Measurements from ENCODE around the gene ACOX1.

Gene ACOX1

DNA sequence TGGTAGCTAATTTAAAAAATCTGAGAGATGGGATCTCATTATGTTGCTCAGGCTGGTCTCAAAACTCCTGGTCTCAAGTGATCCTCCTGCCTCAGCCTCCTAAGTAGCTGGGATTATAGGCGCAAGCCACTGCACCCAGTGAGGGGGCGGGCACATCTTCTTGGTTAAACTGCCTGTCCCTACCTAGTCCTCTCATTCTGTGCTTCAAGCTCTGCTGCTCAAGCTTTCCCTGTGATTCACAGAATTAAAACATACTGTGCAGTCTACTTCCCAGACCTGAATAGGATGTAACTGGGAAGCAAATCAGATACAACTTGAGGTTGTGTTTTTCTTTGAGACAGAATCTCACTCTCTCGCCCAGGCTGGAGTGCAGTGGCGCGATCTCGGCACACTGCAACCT is 76.6 kb downstream of the ACOX1 start:
- no peak for DNase-seq

DNA sequence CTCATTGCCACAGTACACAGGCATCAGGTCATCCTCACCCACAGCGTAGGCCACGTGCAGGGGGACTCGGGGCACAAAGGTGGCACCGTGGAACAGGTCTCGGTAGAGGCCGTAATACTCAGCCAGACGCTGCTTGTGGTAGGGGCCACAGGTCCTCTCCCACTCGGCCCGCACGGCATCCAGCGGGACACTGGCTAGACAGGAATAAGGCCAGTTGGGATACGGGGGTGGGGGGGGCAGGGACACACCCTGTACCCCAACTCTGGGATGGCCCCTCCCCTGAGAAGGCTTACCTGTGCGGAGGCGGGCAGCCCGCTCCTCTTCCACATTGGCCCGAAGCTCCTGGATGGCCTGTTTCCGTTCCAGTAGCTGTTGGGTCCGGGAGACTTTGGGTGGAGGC is 77.2 kb downstream of the ACOX1 start:
- no peak for DNase-seq

DNA sequence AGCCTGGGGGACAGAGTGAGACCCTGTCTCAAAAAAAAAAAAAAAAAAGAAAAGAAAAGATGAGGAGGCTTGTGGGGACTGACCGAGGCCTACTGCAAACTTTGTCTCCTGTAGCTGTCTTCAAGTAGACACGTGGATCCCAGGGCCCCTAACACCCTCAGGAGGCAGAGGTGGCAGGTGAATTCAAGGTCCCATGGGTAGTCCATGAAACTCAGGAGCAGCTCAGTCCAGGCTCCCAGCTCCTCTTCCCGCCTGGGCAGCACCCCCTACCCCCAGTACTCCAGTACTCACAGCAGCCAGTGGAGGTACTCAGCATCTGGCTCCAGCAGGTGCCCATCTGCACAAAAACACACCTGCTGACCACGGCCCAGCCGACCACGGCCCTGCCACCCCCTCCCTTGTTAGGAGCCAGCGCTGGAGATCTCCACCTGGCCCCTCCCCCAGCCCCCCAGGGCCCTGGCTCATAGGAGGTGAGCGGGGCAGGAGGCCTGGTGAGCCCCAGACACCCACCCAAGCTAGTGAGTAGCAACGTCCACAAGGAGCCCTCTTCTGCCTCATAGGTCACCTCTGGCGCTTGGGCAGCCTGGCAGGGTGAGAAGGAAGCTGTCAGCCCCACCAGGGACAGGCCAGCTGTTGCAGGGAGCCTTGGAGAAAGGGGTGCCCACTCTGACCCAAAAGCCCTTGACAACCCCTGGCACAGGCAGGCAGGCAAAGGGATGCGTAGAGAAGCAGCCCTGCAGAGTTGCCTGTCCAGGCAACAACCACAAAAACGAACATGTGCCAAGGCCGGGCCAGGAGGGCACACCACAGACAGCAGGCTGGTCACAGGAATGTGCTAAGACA is 78.1 kb downstream of the ACOX1 start:
- DNase-seq: no peak

DNA sequence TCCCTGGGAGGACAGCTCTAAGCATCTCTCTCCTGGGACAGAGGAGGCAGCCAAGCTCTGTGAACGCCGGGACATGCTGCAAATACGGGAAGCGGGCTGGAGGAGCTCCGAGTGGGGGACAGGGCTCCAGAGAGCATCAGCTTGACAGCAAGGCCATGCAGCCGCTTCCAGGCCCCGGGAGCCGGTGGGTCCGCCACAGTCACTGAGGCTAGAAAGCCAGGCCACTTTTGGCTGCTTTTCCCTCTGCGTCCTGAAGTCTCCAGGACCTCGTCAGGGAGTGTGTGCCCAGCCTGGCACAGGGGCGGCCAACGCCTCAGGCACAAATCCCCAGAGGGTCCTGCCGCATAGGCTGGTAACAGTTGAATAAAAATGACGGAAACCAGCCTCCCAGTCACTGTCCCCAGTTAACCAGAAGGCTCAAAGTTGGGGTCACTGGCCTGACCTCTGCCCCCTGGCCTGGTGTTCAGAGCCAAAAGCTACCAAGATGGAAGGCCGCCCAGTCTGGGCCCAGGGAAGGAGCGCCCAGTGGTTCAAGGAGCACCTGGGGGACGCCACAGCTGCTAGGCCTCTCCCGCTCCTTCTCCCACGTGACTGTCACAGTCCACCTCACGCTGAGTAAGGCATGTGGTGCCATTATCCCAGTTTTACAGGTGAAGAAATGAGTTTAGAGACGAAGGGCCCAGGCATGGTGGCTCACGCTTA is 79.0 kb downstream of the ACOX1 start:
- DNase-seq: no peak

DNA sequence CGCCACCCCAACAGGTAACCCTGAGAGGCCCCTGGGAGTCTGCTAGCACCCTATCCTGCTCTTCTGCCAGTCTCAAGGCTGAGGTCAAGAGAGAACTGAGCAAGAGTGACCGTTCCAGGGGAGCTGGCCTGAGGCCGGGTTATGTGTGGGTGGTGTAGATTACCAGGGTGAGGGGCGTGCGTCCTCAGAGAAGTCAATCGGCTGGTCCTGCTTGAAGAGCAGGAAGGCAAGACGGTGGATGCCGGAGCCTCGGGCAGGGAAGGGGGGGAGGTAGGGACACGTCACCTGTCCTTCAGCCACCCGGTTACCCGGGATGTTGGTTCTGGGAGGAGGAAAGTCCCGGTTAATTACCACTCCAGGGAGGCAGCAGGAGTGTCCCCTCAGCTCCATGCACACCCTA is 79.6 kb downstream of the ACOX1 start:
- no peak for DNase-seq

DNA sequence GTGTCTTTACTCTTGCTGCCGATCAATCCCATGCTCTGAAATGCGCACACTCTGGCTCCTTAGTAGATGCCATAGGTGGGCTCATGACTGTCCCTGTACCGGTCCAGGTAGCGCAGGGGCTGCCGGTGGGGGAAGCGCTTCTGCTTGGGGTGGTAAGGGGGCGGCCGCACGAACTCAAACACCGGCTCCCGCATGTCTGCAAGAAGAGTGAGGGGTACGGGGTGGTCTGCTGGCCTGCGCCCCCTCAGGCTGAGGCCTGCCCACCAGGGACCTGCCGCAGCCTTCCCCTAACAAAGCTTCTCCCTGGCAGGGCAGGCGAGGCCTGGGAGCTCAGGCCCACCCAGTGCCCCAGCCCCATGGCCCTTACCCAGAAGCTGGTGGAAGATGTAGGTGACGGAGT is 80.2 kb downstream of the ACOX1 start:
- no peak for DNase-seq

DNA sequence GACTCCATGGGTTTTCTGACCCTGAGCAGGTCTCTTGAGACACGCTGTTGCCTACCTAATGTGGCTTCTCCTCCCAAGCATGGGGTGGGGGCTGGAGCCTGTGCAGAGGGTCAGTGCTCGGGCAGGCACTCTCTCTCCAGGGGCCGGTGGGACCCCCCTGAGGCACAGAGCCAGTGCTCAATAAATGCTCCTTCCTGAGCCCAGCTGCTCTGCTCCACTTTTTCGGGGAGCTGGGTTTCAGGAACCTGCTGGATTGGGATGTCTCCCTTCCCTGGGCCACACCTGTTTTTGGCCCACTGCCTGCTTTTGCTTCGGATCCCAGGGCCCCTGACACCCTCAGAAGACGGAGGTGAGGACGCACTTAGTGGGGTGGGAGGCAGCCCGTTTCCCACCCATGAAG is 80.9 kb downstream of the ACOX1 start:
- no peak for DNase-seq

DNA sequence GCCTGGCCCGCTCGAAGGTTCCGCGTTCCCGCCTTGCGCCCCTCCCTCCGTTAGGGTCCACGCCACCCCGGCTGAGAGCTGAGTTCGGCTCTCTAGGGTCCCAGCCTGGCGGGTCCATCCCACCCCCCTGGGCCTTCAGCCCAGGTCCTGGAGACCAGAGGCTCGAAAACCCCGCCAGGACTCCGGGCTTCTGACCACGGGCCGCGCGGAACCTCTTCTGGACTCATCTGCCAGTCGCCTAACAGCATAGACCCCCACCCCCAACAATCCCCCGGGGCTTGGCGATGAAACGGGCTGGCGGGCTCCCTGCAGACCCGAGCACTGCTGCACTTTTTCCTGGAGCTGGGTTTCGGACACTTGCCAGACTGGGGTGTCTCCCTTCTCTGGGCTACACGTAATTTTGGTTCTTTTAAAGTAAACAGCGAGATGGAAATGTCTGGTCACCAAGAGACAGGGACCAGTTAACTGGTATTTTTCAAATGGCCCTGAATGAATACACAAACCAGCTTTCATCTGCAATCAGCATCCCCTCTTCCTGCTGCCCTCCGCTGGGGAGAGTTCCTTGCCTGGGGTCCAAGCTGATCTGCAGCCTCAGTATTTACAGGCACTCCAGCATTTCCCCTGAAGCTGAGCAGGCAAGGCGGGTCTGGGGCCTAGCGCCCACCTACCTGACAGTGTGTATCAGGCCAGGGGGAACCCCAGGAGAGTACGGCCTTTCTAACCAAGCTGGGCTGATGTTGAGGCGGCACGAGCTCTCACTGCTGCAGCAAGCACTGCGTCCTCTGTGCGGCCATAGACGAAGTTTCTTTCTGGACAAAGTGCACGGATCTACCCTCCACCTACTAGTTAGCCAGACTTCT is 81.6 kb downstream of the ACOX1 start:
- DNase-seq: no peak

DNA sequence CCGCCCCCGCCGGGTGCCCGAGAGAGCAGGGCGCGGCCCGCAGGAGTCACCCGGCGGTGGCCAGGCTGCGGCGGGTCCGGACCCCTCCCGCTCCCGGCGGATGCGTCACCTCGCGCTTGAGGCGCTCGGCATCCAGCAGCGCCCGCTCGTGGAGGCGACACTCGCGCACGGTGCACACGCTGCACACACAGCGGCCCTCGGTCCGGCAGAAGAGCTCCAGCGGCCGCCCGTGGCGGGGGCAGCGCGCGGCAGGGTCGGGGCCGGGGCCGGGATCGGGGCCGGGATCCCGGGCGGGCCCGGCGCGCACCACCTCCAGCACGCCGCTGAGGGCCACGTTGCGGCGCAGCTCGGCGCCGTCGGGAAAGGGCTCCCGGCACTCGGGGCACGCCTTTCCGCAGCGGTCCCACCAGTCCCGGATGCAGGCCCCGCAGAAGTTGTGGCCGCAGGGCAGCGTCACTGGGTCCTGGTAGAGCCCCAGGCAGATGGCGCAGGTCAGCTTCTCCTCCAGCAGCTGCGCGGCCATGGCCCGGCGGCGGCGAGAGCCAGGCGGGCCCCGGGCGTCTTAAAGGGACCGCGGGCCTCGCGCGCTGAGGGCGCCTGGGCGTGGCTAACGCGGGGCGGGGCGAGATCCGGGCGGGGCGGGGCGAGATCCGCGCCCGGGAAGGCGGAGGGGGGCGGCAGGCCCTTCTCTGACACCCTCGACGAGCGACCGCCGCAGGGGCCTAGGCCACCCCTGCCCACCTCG is 82.4 kb downstream of the ACOX1 start, which contains the start of gene TRIM65:
Gene TRIM65, minus strand, starts transcription at position 537 of the 745 bp plus-strand sequence. Its CDS starts 14 bp downstream, at position 523.
- DNase-seq: peak; percentile 70

DNA sequence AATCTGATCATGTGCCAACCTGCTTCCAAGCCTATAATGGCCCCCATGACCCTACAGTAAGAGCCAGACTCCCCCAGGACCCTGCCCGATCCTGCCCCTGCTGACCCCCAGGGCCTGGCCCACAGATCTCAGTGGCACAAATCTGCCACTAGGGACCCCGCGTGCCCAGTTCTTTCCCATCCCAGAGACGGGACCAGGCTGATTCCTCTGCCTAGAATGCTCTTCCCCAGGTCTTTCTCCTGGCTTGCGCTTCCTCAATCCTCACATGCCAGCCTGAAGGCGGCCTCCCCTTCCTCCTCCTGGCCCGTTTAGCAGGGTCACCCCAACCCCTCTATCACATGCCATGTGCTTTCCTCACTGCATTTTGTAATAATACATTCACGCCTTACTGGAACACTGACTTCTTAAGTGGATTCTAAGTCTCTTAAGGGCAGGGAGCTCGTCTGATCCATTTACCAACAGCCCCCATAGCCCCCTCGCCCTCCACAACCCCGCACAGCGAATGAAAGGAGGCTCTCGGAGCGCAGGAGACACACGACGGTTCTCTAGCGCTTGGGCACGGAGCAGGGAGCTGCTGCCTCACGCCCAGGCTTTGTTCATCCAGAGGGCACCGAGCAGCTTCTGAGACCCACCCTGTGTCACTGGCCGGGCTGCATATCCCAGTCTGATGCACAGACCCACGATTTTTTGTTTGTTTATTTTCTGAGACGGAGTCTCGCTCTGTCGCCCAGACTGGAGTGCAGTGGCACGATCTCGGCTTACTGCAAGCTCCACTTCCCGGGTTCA is 83.4 kb downstream of the ACOX1 start:
- DNase-seq: no peak

DNA sequence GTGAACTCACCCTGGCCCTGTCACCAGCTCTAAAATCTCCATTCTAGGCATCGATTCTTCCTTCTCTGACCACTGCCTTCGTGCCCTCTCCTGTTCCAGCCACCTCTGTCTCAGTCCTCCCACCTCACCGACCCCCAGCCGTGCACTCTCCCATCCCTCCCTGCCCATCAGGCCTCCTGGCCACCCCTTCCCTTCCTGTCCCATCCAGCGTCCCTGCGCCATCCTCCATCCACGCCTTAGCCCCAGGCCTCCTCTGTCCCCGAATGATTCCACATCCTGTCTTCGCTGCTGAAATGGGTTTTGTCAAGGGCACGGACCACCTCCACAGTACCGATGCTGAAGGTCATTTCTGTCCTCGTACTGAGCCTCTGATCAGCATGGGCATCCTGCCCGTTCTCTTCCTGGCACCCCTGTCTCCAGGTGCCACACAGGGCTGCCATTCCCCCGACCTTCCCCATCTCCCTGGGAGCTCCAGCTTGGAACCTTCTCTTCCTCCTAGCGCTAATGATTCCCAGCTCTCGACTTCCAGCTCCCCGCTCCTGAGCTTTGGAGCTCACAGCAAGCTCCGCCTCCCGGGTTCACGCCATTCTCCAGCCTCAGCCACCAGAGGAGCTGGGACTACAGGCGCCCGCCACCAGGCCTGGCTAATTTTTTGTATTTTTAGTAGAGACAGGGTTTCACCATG is 84.8 kb downstream of the ACOX1 start:
- no peak for DNase-seq

DNA sequence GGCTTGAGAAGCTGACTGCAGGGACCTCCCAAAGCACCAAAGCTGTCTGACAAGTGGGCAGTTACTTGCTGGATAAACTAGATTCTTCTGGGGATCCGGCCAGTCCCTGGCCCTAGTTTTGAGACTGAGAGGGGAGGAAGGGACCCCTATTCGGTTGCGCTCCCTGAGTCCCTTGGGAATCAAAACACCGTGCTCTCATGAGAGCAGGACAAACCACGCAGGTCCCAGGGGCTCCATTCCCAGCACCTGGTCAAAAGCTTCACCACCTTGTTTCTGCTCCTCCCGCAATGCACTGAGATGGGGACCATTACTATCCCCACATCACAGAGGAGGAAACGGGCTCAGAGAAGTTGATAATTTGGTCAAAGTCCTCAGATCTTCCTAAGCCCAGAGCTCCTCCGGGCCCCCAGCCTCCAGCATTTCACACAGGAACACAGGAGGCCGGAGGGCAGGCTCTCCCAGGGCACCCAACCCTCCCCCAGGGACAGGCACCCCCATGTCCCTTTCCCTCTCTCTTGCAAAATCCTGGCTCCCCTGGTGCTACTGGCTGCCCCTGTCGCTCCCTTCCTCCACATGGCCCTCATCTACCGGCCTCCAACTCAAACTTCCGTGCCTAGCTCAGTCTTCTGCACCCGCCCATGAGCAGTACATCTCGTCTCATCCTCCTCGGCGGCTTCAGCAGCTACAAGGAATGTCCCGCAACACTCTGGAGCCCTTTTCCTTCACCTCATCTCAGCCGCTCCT is 85.5 kb downstream of the ACOX1 start:
- no peak for DNase-seq

DNA sequence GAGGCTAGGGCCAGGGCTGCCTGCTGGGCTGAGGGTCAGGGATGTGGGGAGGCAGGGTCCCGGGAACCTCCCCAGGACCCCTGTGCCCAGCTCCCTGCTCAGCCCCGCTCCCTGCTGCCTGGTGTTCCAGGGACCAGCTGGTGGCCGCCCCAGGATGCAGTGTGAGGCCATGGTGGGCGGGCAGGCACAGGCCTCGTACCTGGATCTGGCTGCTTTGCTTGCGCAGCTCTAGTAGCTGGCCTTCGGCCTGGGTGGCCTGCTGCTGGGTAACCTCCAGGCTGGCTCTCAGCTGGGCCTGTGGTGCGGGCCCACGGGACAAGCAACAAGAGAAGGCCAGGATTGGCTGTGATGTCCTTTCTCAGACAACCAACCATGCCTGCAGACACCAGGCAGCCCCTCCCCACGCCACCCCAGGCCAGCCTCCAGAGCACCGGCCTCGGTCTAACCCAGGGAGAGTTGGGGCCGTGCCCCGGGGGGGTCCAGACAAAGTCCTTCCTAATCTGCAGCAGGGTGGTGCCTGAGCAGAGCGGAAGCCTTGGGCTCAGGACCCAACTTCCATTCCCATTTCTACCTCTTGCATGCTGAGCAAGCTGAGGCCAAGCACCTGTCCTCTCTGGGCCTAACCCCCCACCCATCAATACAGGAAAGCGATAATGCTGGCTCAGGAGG is 86.3 kb downstream of the ACOX1 start:
- no peak for DNase-seq

DNA sequence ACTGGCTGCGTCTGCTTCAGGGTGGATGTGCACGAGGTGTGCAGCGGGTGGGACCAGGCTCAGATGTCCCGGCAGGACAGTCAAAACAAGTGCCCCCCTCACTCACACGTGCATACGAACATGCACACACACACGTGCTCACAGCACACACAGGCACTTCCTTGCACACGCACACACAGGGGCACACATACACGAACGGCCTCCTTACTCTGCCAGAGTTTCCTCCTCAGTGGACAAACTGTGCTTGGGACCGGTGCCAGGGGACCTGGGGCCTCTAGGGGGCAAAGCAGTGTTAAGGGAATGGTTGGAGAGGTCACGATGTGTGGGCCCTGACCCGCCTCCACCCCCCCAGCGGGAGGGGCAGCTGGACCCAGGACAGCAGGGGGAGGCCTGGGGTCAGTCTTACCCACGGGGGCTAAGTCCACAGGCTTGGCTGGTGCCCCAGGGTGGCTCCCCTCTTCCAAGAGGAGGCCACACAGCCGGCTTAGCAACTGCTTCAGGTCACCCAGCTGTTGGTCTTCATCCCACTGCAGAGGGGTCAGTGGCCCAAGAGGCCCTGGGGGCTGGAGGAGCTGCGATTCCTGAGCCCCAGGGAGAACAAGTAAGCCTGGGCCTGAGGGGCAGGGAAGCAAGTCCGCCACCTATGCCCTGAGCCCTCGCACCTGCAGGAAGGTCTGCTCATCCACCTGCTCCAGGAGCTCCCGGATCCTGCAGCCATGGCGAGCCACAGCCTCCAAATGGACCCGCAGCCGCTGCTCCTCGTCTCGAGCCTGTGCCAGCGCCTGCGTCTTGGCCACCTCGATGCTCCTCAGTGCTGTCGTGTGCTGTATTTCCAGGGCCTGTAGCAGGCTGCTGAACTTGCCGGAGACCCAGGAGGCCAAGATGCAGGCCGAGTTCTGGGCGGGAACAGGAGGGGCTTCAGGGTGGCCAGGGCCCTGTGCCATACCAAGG is 87.1 kb downstream of the ACOX1 start:
- DNase-seq: no peak
